BJ (cell line): ENCODE results near the gene DLGAP1. TPM values are rescaled to one million over a fixed set of nuclear protein-coding genes. Genes with fewer than 3 reads are reported as not detected.

ENCODE experiments used
- CTCF ChIA-PET: fragments of 350-600 bp; formaldehyde crosslinking; extraction: SDS; loops from one replicate; lab custom pipeline; 2021; ENCODE audit warnings: antibody characterized with exemption, inconsistent platforms; lab: Yijun Ruan, JAX
- POLR2A ChIA-PET: fragments of 300-600 bp; sonication (Branson Sonifier 250); formaldehyde crosslinking; extraction: SDS; loops from one replicate; lab custom pipeline; 2021; ENCODE audit warnings: antibody characterized with exemption; lab: Charles Lee
- DNase-seq: peaks from one replicate; pipeline ENCODE4 v3.0.0-alpha.2; 2011; ENCODE audit warnings: low read depth
- H3K27me3 ChIP-seq: 2 replicates; pipeline ENCODE4 v1.6.0; 2011; ENCODE audit warnings: low read length; ENCODE audit not compliant: control insufficient read depth, insufficient read depth
- H3K36me3 ChIP-seq: 2 replicates; pipeline ENCODE4 v1.5.1; 2011; ENCODE audit warnings: low read length; ENCODE audit not compliant: control insufficient read depth, insufficient read depth
- H3K4me3 ChIP-seq: 2 replicates; pipeline ENCODE4 v1.5.1; 2011; ENCODE audit warnings: low read depth, mild to moderate bottlenecking, control low read depth, low read length
- CTCF ChIP-seq: IDR thresholded peaks from 2 replicates; pipeline ENCODE4 v1.5.1; 2011; ENCODE audit warnings: low read depth, mild to moderate bottlenecking, control low read depth, inconsistent platforms, low read length, moderate library complexity; ENCODE audit not compliant: insufficient read depth
- polyA plus RNA-seq: library from polyadenylated mRNA; depleted of rRNA; stranded (reverse); fragments of >200 nt; gene quantifications from 2 replicates; pipeline ENCODE4 v1.2.3, GENCODE V29; 2011

The DLGAP1 gene
- polyA plus RNA-seq, 1 experiment = 0.02 TPM

DNA sequence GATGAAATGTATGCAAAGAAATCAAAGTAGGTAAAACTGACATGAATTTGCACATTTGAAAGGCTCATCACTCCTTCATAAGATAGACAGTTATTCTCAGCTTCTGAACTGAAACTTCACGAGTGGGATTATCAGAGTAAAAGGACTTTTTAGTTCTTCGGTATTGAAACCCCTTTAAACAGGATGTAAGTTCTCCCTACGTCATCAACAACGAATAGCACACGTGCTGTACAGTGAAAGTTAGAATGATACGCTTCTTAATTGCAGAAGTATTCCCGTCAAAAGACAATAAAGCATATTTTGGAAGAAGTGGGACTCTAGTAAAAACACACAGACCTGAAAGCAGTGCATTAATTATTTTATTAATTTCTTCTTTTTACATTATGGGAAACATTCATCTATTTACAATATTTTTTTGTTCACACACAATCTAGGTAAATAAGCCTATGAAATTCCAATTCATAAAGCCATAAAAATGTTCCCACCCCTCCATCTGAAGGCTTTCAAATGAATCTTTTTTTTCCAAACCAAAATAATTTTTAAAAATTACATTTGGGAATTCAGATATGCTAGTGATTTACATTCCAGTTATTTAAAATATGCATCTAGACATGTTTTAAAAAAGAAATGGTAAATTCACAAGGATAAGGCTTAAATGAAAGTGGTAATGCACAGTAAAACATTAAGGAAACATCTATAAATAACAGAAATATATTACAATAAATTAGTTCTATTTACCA lies 959.2 kb downstream of the DLGAP1 start:
- no peak for TF ChIP-seq CTCF
- Histone ChIP-seq H3K4me3 (no peak overlapping the region), H3K27me3 (no peaks in the 10 kb centered on the region), H3K36me3 (no peaks in the 10 kb centered on the region)
- no peak for DNase-seq
- ChIA-PET CTCF (no interaction called here), POLR2A (no interaction called here)

DNA sequence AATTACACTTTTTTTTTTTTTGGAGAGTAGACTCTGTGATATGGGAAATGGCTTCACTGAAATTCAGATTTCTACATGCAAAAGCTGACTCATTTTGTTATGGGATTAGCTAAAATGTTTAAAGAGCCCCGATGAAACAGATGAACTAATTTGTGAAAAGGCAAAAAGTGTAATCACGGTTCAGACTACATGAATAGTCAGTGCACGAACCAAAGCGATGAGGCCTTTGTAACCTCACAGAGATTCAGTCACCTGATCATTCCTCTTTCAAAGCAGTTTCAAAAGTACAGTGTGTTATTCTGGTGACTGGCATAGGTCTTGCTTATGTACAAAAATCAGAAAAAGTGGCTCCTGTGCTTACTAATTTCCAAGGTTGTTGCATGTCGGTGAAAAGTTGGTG lies 960.5 kb downstream of the DLGAP1 start:
- no peak for TF ChIP-seq CTCF
- ChIA-PET POLR2A (no interaction called here), CTCF (interaction anchor here (1.2 to 1.5 kb wide), 2 partner anchors 13 to 91 kb away, joined by 3 to 4 read pairs; no protein-coding TSS in a partner anchor)
- Histone ChIP-seq H3K27me3 (no peaks in the 10 kb centered on the region), H3K36me3 (no peaks in the 10 kb centered on the region), H3K4me3 (no peak overlapping the region)
- DNase-seq = no peak

GRCh38 chr18:3494245-3494526 lies 960.9 kb downstream of the DLGAP1 start:
- no peak for TF ChIP-seq CTCF
- H3K27me3 ChIP-seq = no peaks in the 10 kb centered on the region
- no peak for DNase-seq
- no peak overlapping the region for H3K4me3 ChIP-seq
- no peaks in the 10 kb centered on the region for H3K36me3 ChIP-seq
- ChIA-PET POLR2A (no interaction called here), CTCF (interaction anchor here (1.2 to 1.5 kb wide), 2 partner anchors 12 to 92 kb away, joined by 3 to 4 read pairs; no protein-coding TSS in a partner anchor)

GRCh38 chr18:3493501-3494244 lies 961.4 kb downstream of the DLGAP1 start:
- CTCF ChIA-PET = interaction anchor here (1.2 to 1.5 kb wide), 2 partner anchors 12 to 92 kb away, joined by 3 to 4 read pairs; no protein-coding TSS in a partner anchor
- POLR2A ChIA-PET = no interaction called here
- no peak for TF ChIP-seq CTCF
- Histone ChIP-seq H3K4me3 (no peak overlapping the region), H3K36me3 (no peaks in the 10 kb centered on the region), H3K27me3 (no peaks in the 10 kb centered on the region)
- DNase-seq = no peak

DNA sequence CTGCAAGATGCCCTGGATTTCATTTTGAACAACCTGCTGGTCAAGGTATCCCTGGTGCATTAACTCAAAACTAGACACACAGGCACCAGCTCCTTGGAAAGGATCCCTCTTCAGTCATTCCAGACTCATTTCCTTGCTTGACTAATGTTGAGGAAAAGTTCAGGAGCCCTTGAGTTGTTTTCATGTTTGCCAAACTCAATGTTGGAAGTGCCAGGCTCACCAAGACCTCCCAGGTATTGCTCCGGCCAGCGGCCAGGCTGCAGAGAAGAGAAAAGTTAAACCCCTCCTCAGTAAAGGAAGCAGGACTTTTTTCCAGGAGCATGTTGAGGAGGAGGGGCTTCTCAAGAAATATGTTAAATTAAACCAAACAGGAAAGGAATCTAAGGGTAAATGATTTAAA lies 962.4 kb downstream of the DLGAP1 start:
- H3K4me3 ChIP-seq = no peak overlapping the region
- DNase-seq = no peak
- CTCF ChIA-PET = interaction anchor here (0.5 kb wide), 1 partner anchor 211 kb away, joined by 5 read pairs; no protein-coding TSS in a partner anchor
- POLR2A ChIA-PET = no interaction called here
- TF ChIP-seq CTCF = no peak
- H3K27me3 ChIP-seq = no peaks in the 10 kb centered on the region
- H3K36me3 ChIP-seq = no peaks in the 10 kb centered on the region
